ENCODE data around the gene CNPPD1. TPM values are rescaled to one million over a fixed set of nuclear protein-coding genes. Genes with fewer than 3 reads are reported as not detected.

Gene CNPPD1
- total and polyA plus RNA-seq, 2 of the 8 experiments (the other 6 are each of a cell fraction or from before 2014, with no cell fraction given) = 32.9 to 35.9 TPM

DNA sequence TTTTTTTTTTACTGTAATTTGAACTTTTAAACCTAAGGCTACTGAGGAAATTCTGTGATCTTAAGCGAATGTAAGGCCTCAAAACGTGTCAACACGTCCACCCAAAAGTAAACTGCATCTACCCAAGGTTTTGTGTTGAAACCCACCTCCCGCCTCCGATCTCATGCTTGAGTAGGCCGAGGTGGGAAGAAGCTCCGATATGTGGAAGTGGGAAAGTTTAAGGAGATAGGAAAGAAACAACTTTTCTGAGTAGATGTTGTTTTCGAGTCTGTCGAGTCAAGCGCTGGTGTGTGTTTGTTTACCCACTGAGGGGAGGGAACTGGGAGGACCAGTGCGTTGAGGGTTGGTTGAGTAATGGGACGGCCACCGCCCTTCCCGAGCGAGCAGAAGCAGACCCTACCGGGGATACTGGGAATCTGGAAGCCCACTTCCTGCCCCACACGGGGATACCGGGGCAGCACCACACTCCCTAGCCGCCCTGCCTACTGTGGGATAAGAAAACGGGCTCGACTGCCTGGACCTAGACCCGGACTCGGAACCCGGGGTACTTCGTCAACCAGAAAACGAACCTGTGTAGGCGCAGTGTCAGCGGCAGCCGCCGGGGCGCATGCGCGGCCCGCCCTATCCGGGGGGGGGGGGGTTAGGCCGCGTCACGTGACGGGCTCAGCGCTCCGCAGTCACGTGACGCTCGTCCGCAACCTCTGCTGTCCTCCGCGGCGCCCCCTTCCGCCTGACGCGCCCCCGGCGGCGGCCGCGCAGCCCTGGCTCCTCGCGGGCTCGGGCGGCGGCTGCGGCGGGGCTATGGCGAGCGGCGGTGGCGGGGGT, 1.0 kb upstream of the CNPPD1 start, which contains the start of gene RETREG2:
Gene RETREG2 (plus strand): TSS at position 724 of the 825 bp plus-strand sequence. CDS start 78 bp downstream, at position 802.
- H2BK5ac ChIP-seq (ENCODE audit: low read depth, low read length) = peak within 1 kb of the TSS; percentile 89
- peak within 1 kb of the TSS; percentile 78 to 96 (median 92) for H3K4me3 ChIP-seq (ENCODE audit: extremely low read depth in 1 of 4, insufficient read depth in 2 of 4, low read depth in 3 of 4, low read length in 4 of 4)
- H4K5ac ChIP-seq (ENCODE audit: insufficient read length, low read depth, low read length) = peak within 1 kb of the TSS; percentile 92
- no peak within 1 kb of the TSS for H2AK5ac ChIP-seq (ENCODE audit: low read depth, low read length)
- H2BK12ac ChIP-seq (ENCODE audit: low read depth, low read length) = peak within 1 kb of the TSS; percentile 52; the same call in 1 of the 2 replicates
- H3K27me3 ChIP-seq (replicated peaks in 1 of 4; ENCODE audit: control insufficient read depth in 3 of 4, extremely low read depth in 1 of 4, insufficient read depth in 3 of 4, low read length in 3 of 4) = no peaks in the 10 kb centered on the region
- H4K91ac ChIP-seq (replicated peaks; ENCODE audit: insufficient read length, low read length) = peak within 1 kb of the TSS; percentile 40
- no peak within 1 kb of the TSS for H3K4ac ChIP-seq (replicated peaks; ENCODE audit: insufficient read length, low read depth, low read length)
- H2BK20ac ChIP-seq (ENCODE audit: low read length) = no peak within 1 kb of the TSS
- no peaks in the 10 kb centered on the region for H3K9me3 ChIP-seq (ENCODE audit: insufficient read depth in 2 of 2, low read depth in 1 of 2, low read length in 1 of 2)
- peak within 1 kb of the TSS; percentile 50 for H3K56ac ChIP-seq (replicated peaks; ENCODE audit: insufficient read length, low read depth, low read length)
- DNase-seq (ENCODE audit: low read depth in 1 of 2, low spot score in 2 of 2) (peak; percentile 61 to 88), FAIRE-seq (no peak)
- H3K4me2 ChIP-seq (ENCODE audit: insufficient read depth in 1 of 2, low read depth in 2 of 2, low read length in 2 of 2) = peak within 1 kb of the TSS; percentile 82 to 96
- peaks cover 6% of the 10 kb centered on the region for H3K79me1 ChIP-seq (ENCODE audit: low read depth, low read length)
- peak within 1 kb of the TSS; percentile 69 for H2AFZ ChIP-seq (ENCODE audit: low read length)
- WGBS, 2 experiments (ENCODE audit: extremely low coverage in 1 of 2, insufficient coverage in 1 of 2, insufficient read length in 1 of 2, insufficient replicate concordance in 2 of 2, low coverage in 1 of 2, low lambda C conversion rate in 2 of 2, missing lambda C conversion rate in 1 of 2) = 2% methylated on average over 32 of the region's 67 CpGs; no CpG with 5 or more reads in 1 of the 2 experiments
- H3K79me2 ChIP-seq (ENCODE audit: control insufficient read depth in 1 of 2, insufficient read depth in 2 of 2, low read length in 2 of 2) = peaks cover 0 to 8% of the 10 kb centered on the region in 2 experiments; a peak in 1 of 4 replicates
- H3K18ac ChIP-seq (ENCODE audit: extremely low read depth, low read length) = peak within 1 kb of the TSS; percentile 83; the same call in 1 of the 2 replicates
- peaks cover 0 to 3% of the 10 kb centered on the region in 2 experiments for H4K20me1 ChIP-seq (replicated peaks in 1 of 2; ENCODE audit: control insufficient read depth in 1 of 2, insufficient read depth in 2 of 2, low read length in 2 of 2)
- CTCF ChIA-PET (ENCODE audit: partially characterized antibody) = interaction anchor here (1.4 to 2.0 kb wide), 2 partner anchors 14 to 28 kb away, joined by 3 to 7 read pairs; no protein-coding TSS in a partner anchor
- POLR2A ChIA-PET (ENCODE audit: partially characterized antibody) = interaction anchor here (0.9 to 3.0 kb wide), 4 partner anchors 16 to 118 kb away, joined by 3 to 21 read pairs (median 12); partner anchors contain the start of genes ABCB6 and ZFAND2B
- peaks cover 11% of the 10 kb centered on the region; the same call in 1 of the 2 replicates for H3K23me2 ChIP-seq (ENCODE audit: low read depth, low read length)
- peaks cover 6 to 29% (median 20%) of the 10 kb centered on the region in 4 experiments; a peak in 6 of 8 replicates for H3K36me3 ChIP-seq (ENCODE audit: control insufficient read depth in 2 of 4, insufficient read depth in 4 of 4, low read length in 3 of 4)
- no peak within 1 kb of the TSS for H3K23ac ChIP-seq (ENCODE audit: insufficient read length)
- H2BK120ac ChIP-seq (replicated peaks; ENCODE audit: low read depth, low read length) = no peak within 1 kb of the TSS
- H3K27ac ChIP-seq (ENCODE audit: low read depth, low read length) = peak within 1 kb of the TSS; percentile 78
- H2BK15ac ChIP-seq (ENCODE audit: low read length) = no peak within 1 kb of the TSS; the same call in 1 of the 2 replicates
- no peak within 1 kb of the TSS for H3K14ac ChIP-seq (ENCODE audit: insufficient read length)
- H4K8ac ChIP-seq (ENCODE audit: extremely low read depth, insufficient read depth, low read length) = peak within 1 kb of the TSS; percentile 82
- H3K9ac ChIP-seq (replicated peaks in 1 of 4; ENCODE audit: extremely low read depth in 1 of 4, low read depth in 3 of 4, low read length in 3 of 4) = peak within 1 kb of the TSS; percentile 60 to 92 (median 68)
- peaks cover 0 to 13% (median 6%) of the 10 kb centered on the region in 4 experiments; a peak in 6 of 7 replicates for H3K4me1 ChIP-seq (replicated peaks in 1 of 4; ENCODE audit: control insufficient read depth in 3 of 4, insufficient read depth in 4 of 4, low read length in 3 of 4)
- TF ChIP-seq POLR2A (IDR thresholded peaks at IDR 0.05; ENCODE audit: control extremely low read depth in 1 of 2, low read depth in 2 of 2, low read length in 2 of 2) (peak in 1 of 2 experiments; percentile 31; a peak in 1 of 3 replicates), BRCA1 (IDR thresholded peaks at IDR 0.05; ENCODE audit: low read depth, low read length) (no peak), KDM1A (IDR thresholded peaks at IDR 0.05; ENCODE audit: borderline replicate concordance, low read length) (no peak), KDM4A (IDR thresholded peaks at IDR 0.05; ENCODE audit: low read depth, low read length, severe bottlenecking) (peak; percentile 85), RXRA (IDR thresholded peaks at IDR 0.05; ENCODE audit: insufficient read depth, low read depth, low read length) (no peak), TAF7 (optimal IDR thresholded peaks at IDR 0.05; ENCODE audit: borderline replicate concordance, low read depth, low read length) (no peak), PHF8 (conservative IDR thresholded peaks at IDR 0.05; ENCODE audit: low read depth, low read length) (peak; percentile 43; the same call in 1 of the 2 replicates), SP4 (IDR thresholded peaks at IDR 0.05; ENCODE audit: low read length) (peak; percentile 97), ATF3 (IDR thresholded peaks at IDR 0.05; ENCODE audit: insufficient read depth, low read depth, low read length) (peak; percentile 99), KDM5A (IDR thresholded peaks at IDR 0.05; ENCODE audit: low read length) (no peak)

Measured in H1 (cell line).